ENCODE measurements around the gene EGR1.

GRCh38 chr5:138453590-138453989 lies 11.7 kb upstream of the EGR1 start:
- TF ChIP-seq POLR2A (IDR thresholded peaks at IDR 0.05) (no peak), CTCF (IDR thresholded peaks at IDR 0.05) (no peak)

Measured in suprapubic skin (tissue), 3 donors.